ENCODE results near the gene MGAT4A. TPM values are rescaled to one million over a fixed set of nuclear protein-coding genes. Genes with fewer than 3 reads are reported as not detected.

Gene MGAT4A
- total and polyA plus RNA-seq, 2 of the 8 experiments (the other 6 are each of a cell fraction or from before 2014, with no cell fraction given), result 1.4 to 7.7 TPM

- TF ChIP-seq CHD7 (IDR thresholded peaks at IDR 0.05; ENCODE audit: insufficient replicate concordance, low read length) (no peak), KDM4A (IDR thresholded peaks at IDR 0.05; ENCODE audit: low read depth, low read length, severe bottlenecking) (no peak), JUND (IDR thresholded peaks at IDR 0.05; ENCODE audit: low read length) (no peak), FOSL1 (IDR thresholded peaks at IDR 0.05; ENCODE audit: insufficient read depth, low read depth, low read length) (no peak), RAD21 (IDR thresholded peaks at IDR 0.05 in 1 of 2, conservative IDR thresholded peaks at IDR 0.05 in 1 of 2; ENCODE audit: low read depth in 2 of 2, low read length in 2 of 2) (no peak), POLR2A (IDR thresholded peaks at IDR 0.05; ENCODE audit: control extremely low read depth in 1 of 2, low read depth in 2 of 2, low read length in 2 of 2) (no peak), CBX8 (IDR thresholded peaks at IDR 0.05; ENCODE audit: borderline replicate concordance, low read depth, low read length) (no peak)
- TF ChIP-seq, protein P1, sequence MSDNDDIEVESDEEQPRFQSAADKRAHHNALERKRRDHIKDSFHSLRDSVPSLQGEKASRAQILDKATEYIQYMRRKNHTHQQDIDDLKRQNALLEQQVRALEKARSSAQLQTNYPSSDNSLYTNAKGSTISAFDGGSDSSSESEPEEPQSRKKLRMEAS (IDR thresholded peaks at IDR 0.05), result no peak
Measured at GRCh38 chr2:98649992-98650375, 80.9 kb downstream of the MGAT4A start (continued).

All from H1 (cell line).